HG03045 (cell line): Measurements from ENCODE around the gene ADAT3.
"Not testable (repeated sequence)": the region's sequence is repeated elsewhere in the genome, so short reads cannot be mapped to it uniquely, and the experiment has no call there.

Source experiments
- ATAC-seq: cut with Tn5 transposase; IDR thresholded peaks from one replicate; pipeline ENCODE4 v1.9.1; 2021; ENCODE audit warnings: mild to moderate bottlenecking, moderate library complexity; ENCODE audit not compliant: unreplicated experiment

Gene ADAT3

DNA sequence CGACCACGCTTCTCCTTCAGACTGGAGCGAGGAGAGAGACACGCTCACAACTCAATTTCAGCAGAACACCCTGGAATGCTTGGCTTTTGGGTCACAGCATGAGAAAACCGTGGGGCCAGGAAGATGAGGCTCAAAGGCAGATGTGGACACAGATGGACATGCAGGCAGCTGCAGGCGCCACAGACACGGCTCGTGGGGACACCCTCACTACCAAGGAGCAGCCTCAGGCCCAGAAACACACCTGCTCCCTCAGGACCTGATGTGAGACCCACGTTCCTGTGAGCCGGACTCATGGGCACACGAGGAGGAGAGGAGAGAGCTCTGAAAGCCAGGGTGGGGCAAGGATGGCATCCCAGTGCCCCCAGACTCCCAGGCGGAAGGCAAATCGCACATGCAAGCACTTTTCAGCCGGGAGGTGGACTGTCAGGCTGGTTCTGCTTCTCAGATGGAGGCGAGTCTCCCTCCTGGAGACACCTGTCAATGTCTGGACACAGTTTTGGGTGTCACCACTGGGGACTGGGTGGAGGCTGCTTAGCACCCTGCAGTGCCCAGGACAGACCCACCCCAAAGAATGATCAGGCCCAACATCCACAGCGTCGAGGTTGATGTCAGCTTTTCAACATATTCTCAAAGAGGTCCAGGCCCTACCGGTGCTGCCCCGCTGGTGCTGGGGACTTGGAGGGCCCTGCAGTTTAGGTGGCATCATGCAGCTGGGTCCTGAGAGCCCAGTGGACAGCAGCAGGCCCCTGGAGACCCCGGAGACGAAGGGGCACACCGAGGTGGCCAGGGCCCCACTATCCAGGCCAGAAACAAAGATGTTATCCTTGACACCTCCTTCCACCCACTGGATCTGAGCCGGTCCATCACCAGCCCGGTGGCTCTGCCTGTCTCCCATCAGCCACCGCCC, 22.2 kb upstream of the ADAT3 start:
- no peak for ATAC-seq

DNA sequence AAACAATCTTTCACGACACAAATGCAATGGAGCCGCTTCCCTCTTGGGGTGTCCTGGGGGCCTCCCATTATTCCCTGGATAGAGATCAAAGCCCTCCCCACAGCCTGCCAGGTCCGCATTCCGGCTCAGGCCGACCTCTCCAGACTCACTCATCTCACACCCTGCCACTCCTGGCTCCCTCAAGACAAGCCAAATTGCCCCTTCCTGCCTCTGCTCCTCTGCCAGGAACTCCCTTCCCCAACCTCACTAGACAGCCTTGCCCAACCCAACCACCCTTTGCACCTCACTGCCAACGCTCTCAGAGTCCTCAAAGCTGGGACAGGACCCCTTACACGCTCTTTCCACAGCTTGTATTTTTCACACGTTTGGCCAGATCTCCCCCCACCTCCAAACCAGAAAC, 21.4 kb upstream of the ADAT3 start:
- ATAC-seq: no peak

DNA sequence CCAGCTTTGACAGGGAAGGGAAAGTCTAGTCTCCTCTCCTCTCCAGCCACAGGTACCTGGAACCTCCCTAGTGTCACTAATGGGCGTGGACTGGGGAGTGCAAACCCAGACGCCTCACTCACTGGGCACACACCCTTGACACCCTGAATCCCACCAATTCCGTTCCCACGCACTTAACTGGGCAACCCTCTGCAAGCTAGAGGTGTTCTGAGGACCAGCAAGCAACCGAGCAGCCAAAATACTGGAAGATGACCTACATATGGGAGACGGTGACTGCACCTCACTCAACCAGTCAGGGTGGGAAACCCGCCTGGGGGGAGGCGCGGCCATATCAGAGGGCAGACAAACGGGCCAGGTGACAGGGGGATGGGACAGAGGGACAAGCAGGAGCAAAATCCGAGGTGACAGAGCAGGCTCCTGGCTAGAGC, 20.9 kb upstream of the ADAT3 start:
- ATAC-seq: no peak

DNA sequence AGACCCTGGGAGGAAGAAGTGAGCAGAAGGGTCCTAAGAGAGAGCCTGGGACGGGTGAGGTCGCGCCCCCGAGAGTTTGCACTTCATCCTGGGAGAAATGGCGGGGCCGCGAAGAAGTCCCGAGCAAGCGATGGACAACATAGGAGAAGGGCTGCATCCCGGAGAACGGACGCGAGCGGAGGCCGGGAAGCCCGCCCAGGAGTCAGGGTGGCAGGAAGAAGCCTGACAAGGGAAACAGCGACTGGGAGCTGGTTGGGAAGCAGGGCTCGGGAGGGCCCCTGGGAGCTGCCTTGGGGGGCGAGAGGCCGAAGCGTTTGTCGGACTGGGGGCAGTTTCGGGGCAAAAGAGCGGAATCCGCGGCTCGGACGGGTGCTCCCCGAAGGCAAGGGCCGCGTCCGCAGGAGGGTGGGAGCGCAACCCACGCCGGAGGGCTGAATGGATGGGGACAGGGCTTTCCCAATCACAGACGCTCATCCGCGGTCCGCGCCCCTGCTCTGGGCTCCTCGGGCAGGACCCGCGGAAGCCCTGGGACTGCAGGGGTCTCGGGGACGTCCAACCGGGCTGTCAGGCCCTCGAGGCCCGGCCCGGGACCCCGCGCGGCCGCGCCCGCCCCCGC, 20.4 kb upstream of the ADAT3 start:
- peak; percentile 13 for ATAC-seq

DNA sequence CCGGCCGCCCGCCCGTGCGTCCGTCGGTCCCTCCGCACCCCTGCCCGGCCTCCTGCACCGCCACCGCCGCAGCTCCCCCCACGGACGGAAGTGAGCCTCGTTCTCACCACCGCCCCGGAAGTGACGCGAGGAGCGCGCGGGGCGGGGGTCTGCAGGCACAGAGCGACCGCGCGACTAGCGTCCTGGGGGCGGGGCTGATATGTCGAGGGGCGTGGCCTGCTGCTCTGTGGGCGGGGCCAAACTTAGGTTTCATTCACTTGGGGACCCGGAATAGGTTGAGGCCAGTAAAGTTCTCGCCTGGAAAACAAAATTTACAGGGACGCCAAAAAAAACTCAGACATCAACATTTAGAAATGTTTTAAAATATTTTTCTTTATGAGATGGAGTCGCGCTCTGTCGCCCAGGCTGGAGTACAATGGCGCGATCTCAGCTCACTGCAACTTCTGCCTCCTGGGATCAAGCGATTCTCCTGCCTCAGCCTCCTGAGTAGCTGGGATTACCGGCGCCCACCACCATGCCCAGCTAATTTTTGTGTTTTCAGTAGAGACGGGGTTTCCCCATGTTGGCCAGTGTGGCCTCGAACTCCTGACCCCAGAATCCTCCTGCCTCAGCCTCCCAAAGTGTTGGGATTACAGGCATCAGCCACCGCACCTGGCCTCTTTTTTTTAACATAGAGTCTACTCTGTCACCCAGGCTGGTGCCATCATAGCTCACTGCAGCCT, 19.6 kb upstream of the ADAT3 start, which contains the start of gene ABHD17A:
TSS of gene ABHD17A (minus strand) at position 99 of the 722 bp plus-strand sequence. CDS start 3,930 bp downstream, outside the sequence.
- ATAC-seq: peak; percentile 77

DNA sequence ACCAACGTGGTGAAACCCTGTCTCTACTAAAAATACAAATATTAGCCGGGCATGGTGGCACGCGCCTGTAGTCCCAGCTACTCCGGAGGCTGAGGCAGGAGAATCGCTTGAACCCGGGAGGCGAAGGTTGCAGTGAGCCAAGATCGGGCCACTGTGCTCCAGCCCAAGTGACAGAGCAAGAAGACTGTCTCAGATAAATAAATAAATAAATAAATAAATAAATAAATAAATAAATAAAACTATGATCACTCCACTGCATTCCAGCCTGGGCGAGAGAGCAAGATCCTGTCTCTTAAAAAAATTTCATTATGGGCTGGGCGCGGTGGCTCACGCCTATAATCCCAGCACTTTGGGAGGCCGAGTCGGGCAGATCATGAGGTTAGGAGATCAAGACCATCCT, 18.8 kb upstream of the ADAT3 start:
- ATAC-seq: not testable (repeated sequence)

DNA sequence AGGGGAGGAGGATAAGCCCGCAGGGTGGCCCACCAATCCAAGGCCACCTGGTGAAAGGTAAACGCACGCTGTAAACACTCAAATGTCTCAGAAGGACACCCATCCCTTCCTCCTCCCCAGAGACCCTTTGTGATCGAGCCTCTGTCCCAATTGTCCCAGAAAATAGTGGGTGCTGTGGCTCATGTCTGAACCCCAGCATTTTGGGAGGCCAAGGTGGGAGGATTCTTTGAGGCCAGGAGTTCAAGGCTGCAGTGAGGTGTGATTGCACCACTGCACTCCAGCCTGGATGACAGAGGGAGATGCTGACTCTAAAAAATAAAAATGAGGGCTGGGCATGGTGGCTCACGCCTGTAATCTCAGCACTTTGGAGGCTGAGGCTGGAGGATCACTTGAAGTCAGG, 16.8 kb upstream of the ADAT3 start:
- ATAC-seq: no peak

DNA sequence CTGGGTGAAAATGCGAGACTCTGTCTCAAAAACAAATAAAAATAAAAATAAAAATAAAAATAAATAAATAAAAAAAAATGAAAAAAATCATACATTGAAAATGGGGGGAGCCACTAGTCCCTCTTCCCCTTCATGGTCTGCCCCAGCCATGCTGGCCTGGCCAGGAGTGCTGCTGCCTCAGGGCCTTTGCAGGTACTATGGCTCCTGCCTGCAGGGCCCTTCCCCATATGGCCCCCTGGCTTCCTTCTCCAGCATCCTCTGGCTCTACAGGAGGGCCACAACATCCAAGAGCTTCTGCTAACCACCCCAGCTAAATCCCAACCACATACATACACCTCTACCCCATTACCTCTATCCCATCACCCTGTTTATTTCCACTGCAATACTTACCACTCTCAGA, 15.3 kb upstream of the ADAT3 start:
- ATAC-seq: no peak

DNA sequence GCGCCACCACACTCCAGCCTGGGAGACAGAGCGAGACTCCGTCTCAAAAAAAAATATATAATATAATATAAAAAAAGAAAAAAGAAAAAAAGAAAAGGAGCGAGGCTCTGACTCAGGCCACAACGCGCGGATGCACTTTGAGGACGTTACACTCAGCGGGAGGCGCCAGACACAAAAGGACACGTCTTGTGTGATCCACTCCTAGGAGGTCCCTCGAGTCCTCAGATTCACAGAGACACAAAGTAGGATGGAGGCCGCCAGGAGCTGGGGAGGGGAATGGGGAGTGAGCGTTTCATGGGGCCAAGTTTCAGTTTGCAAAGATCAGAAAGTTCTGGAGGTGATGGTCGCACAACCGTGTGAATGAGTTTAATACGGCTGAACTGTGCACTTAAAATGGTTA, 11.4 kb upstream of the ADAT3 start:
- ATAC-seq: no peak

DNA sequence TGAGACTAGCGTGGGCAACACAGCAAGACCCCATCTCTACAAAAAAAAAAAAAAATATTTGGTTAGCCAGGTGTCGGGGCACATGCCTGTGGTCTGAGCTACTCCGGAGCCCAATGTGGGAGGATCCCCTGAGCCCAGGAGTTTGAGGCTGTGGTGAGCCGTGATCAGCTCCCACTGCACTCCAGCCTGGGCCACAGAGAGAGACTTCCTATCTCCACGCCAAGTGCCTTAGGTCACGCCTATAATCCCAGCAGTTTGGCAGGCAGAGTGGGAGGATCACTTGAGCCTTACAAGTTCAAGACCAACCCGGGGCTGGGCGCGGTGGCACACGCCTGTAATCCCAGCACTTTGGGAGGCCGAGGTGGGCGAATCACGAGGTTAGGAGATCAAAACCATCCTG, 8.7 kb upstream of the ADAT3 start:
- no peak for ATAC-seq

DNA sequence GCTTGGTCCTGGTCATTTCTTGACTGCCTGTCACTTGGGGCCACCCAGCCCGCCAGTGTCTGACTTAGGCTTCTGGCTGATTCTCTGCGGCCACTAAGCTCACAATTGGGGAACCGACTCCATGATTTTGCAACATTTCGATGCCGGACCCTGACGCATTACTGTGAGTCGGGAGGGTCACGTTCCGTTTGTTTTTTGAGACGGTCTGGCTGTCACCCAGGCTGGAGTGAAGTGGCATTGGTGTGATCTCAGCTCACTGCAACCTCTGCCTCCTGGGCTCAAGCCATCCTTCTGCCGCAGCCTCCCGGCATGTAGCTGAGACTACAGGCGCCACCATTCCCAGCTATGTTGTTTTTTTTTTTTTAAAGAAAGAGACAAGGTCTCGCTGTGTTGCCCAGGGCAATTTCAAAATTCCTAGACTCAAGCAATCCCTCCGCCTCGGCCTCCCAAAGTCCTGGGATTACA, 3.2 kb upstream of the ADAT3 start:
- ATAC-seq: no peak

DNA sequence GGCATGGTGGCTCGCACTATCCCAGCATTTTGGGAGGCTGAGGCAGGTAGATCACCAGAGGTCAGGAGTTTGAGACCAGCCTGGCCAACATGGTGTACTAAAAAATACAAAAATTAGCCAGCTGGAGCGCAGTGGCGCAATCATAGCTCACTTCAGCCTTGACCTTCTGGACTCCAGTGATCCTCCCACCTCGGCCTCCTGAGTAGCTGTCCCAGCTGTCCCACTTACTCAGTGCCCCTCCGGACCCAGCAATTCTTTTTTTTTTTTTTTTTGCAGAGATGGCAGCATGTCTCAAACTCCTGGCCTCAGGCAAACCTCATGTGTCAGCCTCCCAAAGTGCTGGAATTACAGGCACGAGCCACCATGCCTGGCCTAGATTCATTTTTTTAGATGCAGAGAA, 2.3 kb upstream of the ADAT3 start:
- no peak for ATAC-seq

DNA sequence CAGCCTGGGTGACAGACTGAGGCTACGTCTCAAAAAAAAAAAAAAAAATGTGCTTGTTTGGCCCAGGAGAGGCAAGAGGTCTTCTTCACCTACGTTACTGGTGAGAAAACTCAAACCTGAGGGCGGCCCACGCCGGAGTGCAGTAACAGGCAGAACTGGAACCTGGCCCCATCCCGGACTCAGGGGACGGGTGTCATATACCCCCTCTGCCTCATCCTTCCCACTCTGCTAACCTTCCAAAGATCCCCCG, 414 bp upstream of the ADAT3 start:
- no peak for ATAC-seq

DNA sequence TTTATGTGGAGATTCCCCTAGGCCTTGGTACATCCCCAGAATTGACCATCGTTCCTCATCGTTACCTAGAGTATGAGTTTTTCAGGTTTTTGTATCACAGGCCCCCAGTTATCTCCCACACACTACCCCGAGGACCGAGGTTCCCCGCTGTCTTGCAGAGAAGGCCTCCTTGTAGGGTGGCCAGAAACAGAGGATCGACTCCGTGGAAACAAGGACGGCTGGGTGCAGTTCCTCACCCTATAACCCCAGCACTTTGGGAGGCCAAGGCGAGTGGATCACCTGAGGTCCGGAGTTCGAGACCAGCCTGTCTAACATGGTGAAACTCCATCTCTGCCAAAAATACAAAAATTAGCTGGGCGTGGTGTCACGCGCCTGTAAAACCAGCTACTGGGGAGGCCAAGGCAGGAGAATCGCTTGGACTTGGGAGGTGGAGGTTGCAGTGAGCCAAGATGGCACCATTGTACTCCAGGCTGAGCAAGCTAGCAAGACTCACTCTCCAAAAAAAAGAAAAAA, 720 bp downstream of the ADAT3 start:
- ATAC-seq: no peak

DNA sequence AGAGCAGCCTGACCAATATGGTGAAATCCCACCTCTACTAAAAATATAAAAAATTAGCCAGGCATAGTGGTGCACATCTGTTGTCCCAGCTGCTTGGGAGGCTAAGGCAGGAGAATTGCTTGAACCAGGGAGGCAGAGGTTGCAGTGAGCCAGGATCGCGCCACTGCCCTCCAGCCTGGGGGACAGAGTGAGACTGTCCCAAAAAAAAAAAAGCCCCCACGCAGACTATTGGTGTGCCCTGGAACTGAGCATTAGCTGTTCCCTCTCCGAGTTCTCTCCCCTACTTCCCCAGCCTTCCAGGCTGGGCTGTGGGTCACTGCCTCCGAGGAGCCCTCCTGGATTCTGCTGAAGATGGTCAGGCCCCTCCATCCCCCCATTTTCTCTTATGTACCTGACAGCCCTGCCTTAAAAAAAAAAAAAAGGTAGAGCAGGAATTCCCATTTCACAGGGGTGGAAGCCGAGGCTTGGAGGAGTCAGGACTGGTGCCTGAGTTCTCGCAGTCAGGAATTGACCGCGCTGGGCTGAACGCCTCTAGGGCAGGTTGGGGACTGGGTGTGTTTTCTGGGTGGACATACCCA, 1.9 kb downstream of the ADAT3 start:
- ATAC-seq: no peak

DNA sequence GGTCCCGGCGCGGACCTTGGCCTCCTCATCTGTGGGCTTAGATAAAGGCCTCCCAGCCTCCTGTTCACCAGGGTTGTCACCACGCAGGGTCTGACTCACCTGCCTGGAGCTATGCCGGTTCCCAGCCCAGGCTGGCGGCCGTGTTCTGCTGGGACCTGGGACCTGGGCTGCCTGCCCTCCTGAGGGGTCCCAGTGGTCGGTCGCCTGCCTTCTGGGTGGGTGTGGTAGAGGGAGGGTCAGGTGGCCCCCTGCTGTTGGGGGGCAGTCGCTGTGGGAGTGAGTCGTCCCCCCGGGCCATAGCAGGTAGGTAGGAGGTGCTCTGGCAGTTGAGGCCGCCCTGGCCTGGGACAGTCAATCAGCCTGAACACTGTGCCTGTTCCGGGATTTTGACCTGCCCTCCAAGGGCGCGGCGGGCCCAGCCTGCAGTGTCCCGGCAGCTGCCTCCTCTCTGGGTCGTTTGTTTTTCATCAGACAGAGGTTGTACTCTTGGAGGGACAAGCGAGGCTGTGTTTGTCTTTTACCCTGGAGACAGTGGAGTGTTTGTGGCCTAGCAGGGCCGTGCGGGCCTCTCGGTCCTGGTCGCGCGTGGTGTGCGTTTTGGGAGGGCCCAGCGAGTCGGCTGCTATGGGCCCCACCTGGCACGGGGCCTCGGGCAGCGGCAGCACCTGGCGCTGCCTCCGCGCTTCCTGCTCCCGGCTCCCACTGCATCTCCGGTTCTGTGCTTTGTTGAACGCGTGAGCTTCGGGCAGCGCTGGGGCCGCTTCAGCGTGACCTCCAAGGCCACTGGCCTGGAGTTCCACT, 2.6 kb downstream of the ADAT3 start:
- ATAC-seq: no peak

DNA sequence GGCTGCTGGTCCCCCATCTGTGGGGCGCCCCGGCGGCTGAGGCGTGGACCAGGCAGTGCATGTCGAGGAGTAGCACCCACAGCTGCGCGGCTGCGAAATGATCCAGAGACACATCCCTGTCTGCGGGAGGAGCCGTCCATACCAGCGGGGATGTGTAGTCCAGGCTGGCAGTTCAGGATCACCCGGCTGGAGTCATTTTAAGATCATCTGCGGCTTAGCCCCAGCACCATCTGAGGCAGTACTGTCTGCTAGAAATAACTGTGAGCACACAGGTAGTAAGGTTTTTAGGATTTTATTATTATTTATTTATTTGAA, 3.1 kb downstream of the ADAT3 start:
- no peak for ATAC-seq

DNA sequence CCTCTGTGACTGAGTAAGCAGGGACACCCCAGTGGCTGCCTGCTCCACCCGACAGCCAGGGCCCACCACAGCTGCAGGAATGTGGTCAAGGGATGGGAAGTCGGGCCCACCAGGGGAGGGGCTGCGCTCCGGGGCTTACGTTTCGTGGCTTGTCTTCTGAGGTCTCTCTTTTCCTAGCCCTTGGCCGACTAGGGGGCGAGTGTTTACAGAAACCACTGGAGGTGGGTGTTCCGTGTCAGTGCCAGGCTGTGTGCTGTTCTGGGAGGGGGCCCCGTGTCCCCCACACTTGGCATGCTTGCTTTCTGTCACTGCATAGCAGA, 4.5 kb downstream of the ADAT3 start:
- no peak for ATAC-seq

DNA sequence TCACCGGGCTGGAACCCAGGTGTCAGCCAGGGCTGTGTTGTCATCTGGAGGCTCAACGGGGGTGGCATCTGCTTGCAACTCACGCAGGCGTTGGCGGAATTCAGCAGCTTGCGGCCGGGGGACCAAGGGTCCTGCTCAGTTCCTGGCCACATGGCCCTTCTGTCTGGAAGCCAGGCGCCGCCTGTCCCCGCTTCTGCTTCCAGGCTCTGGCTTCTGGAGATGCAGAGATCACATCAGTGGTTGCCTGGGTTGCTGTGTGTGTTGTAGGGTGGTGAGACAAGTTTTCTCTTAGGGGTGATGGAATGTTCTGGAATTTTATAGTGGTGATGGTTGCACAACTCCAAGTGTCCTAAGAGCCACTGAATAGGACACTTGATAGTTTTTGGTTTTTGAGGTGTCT, 5.0 kb downstream of the ADAT3 start:
- no peak for ATAC-seq

DNA sequence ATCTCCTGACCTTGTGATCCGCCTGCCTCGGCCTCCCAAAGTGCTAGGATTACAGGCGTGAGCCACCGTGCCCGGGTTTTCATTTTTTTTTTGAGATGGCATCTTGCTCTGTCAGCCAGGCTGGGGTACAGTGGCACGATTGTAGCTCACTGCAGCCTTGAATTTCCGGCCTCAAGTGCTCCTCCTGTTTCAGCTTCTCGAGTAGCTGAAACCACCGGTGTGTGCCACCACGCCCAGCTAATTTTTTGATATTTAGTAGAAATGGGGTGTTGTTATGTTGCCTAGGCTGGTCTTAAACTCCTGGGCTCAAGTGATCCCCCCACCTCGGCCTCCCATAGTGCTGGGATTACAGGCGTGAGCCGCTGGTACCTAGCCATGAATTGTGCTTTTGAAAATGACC, 5.9 kb downstream of the ADAT3 start:
- no peak for ATAC-seq

DNA sequence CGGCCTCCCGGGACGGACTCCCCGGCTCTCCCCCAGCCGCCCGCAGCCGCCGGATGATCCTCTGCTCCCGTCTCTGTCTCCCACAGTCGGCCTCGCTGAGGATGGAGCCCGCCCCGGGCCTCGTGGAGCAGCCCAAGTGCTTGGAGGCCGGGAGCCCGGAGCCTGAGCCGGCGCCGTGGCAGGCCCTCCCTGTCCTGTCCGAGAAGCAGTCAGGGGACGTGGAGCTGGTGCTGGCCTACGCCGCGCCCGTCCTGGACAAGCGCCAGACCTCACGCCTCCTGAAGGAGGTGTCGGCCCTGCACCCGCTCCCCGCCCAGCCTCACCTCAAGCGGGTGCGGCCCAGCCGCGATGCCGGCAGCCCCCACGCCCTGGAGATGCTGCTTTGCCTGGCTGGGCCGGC, 6.8 kb downstream of the ADAT3 start:
- no peak for ATAC-seq
